Measurements from ENCODE around the gene RSPH1.
"Not testable (repeated sequence)": the region's sequence is repeated elsewhere in the genome, so short reads cannot be mapped to it uniquely, and the experiment has no call there.

The RSPH1 gene

GRCh38 chr21:42489991-42490390 is 6.0 kb downstream of the RSPH1 start:
- no peak for DNase-seq (ENCODE audit: low read depth in 2 of 2, low spot score in 1 of 2)

- no peak for DNase-seq (ENCODE audit: low read depth in 2 of 2, low spot score in 1 of 2)
Measured at GRCh38 chr21:42489006-42489563, 6.9 kb downstream of the RSPH1 start.

GRCh38 chr21:42486531-42486930 is 9.5 kb downstream of the RSPH1 start:
- DNase-seq (ENCODE audit: low read depth in 2 of 2, low spot score in 1 of 2) = no peak

GRCh38 chr21:42486072-42486471 is 10.0 kb downstream of the RSPH1 start:
- DNase-seq (ENCODE audit: low read depth in 2 of 2, low spot score in 1 of 2) = no peak

GRCh38 chr21:42484966-42485365 is 11.1 kb downstream of the RSPH1 start:
- no peak for DNase-seq (ENCODE audit: low read depth in 2 of 2, low spot score in 1 of 2)

- DNase-seq (ENCODE audit: low read depth in 2 of 2, low spot score in 1 of 2) = no peak
Measured at GRCh38 chr21:42481169-42481568, 14.9 kb downstream of the RSPH1 start.

GRCh38 chr21:42480736-42481135 is 15.3 kb downstream of the RSPH1 start:
- DNase-seq (ENCODE audit: low read depth in 2 of 2, low spot score in 1 of 2) = no peak

GRCh38 chr21:42479582-42479981 is 16.4 kb downstream of the RSPH1 start:
- DNase-seq (ENCODE audit: low read depth in 2 of 2, low spot score in 1 of 2) = no peak

GRCh38 chr21:42478504-42478903 is 17.5 kb downstream of the RSPH1 start:
- no peak for DNase-seq (ENCODE audit: low read depth in 2 of 2, low spot score in 1 of 2)

- no peak for DNase-seq (ENCODE audit: low read depth in 2 of 2, low spot score in 1 of 2)
Measured at GRCh38 chr21:42476388-42477331, 19.4 kb downstream of the RSPH1 start.

GRCh38 chr21:42475526-42476387 is 20.3 kb downstream of the RSPH1 start:
- no peak for DNase-seq (ENCODE audit: low read depth in 2 of 2, low spot score in 1 of 2)

GRCh38 chr21:42475036-42475435 is 21.0 kb downstream of the RSPH1 start:
- no peak for DNase-seq (ENCODE audit: low read depth in 2 of 2, low spot score in 1 of 2)

GRCh38 chr21:42474043-42474831 is 21.8 kb downstream of the RSPH1 start:
- DNase-seq (ENCODE audit: low read depth in 2 of 2, low spot score in 1 of 2) = no peak

- DNase-seq (ENCODE audit: low read depth in 2 of 2, low spot score in 1 of 2) = no peak
Measured at GRCh38 chr21:42473498-42474042, 22.5 kb downstream of the RSPH1 start.

- no peak for DNase-seq (ENCODE audit: low read depth in 2 of 2, low spot score in 1 of 2)
Measured at GRCh38 chr21:42472521-42472920, 23.5 kb downstream of the RSPH1 start.

GRCh38 chr21:42471716-42472330 is 24.2 kb downstream of the RSPH1 start:
- no peak for DNase-seq (ENCODE audit: low read depth in 2 of 2, low spot score in 1 of 2)

- no peak for DNase-seq (ENCODE audit: low read depth in 2 of 2, low spot score in 1 of 2)
Measured at GRCh38 chr21:42471206-42471605, 24.8 kb downstream of the RSPH1 start.

- DNase-seq (ENCODE audit: low read depth in 2 of 2, low spot score in 1 of 2) = not testable (repeated sequence)
Measured at GRCh38 chr21:42469726-42470125, 26.3 kb downstream of the RSPH1 start.

- no peak for DNase-seq (ENCODE audit: low read depth in 2 of 2, low spot score in 1 of 2)
Measured at GRCh38 chr21:42469272-42469671, 26.8 kb downstream of the RSPH1 start.

- no peak for DNase-seq (ENCODE audit: low read depth in 2 of 2, low spot score in 1 of 2)
Measured at GRCh38 chr21:42468491-42469131, 27.4 kb downstream of the RSPH1 start.

Measured in stimulated activated CD8-positive, alpha-beta memory T cell treated with anti-CD3 and anti-CD28 coated beads, Interleukin-4, amount 100 ng/mL, for 1 hour (primary cell).